ENCODE data around the gene TBX4. TPM values are rescaled to one million over a fixed set of nuclear protein-coding genes. Genes with fewer than 3 reads are reported as not detected.
A peak's percentile ranks its signal among the peaks of the same experiment; 100 is the strongest.

The TBX4 gene
- total RNA-seq, 4 donors from 2014 or later, result not detected

GRCh38 chr17:61410141-61411010, 41.8 kb upstream of the TBX4 start:
- DNase-seq (ENCODE audit: low spot score), result no peak
- TF ChIP-seq CTCF (IDR thresholded peaks at IDR 0.05), result no peak
- peak; percentile 39 for ATAC-seq (ENCODE audit: low FRiP score)

- TF ChIP-seq CTCF (IDR thresholded peaks at IDR 0.05), result no peak
- ATAC-seq (ENCODE audit: low FRiP score), result no peak
- no peak for DNase-seq (ENCODE audit: low spot score)
Measured at GRCh38 chr17:61411011-61411260, 41.3 kb upstream of the TBX4 start.

- no peak for TF ChIP-seq CTCF (IDR thresholded peaks at IDR 0.05)
- ATAC-seq (ENCODE audit: low FRiP score) (peak; percentile 13), DNase-seq (ENCODE audit: low spot score) (no peak)
Measured at GRCh38 chr17:61411261-61412142, 40.7 kb upstream of the TBX4 start.

DNA sequence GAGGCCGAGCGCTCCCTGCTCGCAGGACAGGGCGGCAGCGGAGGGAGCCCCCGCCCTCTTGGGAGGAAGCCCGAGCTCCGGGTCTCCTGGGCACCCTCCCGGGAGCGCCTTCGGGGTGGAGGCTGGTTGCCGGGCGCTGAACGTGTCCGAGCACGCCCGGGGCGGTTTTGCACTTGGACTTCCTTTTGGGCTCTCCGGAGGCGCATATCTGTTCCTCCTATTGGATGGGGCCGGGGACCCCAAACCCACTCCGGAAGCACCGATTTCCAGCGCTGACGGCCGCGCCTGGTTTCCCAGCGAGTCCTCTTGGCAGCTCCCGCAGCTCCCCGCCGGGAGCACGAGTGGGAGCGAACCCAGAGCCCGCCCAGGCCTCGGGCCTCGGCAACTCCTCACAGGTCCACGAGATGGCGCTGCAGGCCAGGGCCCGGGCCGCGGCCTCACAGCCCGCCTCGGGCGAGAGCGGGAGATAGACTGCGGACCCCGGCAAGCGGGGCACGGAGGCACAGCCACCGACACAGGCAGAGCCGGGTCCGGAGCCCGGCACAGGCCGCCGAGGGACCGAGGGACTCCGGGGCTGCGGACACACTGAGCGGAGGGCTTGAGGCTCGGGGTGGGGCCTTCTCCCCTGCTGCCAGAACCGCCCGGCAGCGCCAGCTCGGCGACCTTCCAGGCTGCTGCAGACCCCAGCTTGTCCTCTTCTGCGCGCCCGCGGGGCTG, 39.9 kb upstream of the TBX4 start:
- DNase-seq (ENCODE audit: low spot score), result peak; percentile 72

GRCh38 chr17:61412860-61413660, 39.2 kb upstream of the TBX4 start:
- DNase-seq (ENCODE audit: low spot score) (no peak), ATAC-seq (ENCODE audit: low FRiP score) (no peak)
- no peak for TF ChIP-seq CTCF (IDR thresholded peaks at IDR 0.05)

More for the DNA sequence above, 39.9 kb upstream of the TBX4 start:
- TF ChIP-seq CTCF (IDR thresholded peaks at IDR 0.05), result peak in 2 of 3 donors; percentile 88 to 92
- peak; percentile 76 for ATAC-seq (ENCODE audit: low FRiP score)

DNA sequence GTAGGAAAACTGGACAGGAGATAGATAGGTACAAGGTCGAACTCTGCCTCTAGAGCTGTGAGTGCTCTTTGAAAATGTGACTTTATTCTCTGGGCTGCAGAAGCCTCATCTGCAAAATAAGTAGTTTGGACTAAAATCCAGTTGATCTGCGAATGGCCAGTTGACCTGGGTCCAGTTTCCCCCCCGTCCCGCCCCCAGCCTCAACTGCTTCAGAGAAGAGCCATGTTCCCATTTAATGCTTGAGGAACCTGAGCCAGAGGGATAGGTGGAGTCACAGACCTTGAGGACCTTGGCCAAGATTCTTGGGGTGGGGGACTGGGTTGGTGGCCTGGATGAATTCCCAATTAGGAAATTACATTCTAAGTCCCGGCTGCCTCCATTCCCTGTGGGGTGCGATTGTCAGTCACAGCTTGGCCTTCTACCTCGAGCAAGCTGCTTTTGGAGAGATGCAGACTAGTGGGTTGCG, 38.5 kb upstream of the TBX4 start:
- ATAC-seq (ENCODE audit: low FRiP score), result no peak

More for the DNA sequence above, 38.5 kb upstream of the TBX4 start:
- TF ChIP-seq CTCF (IDR thresholded peaks at IDR 0.05), result no peak
- no peak for DNase-seq (ENCODE audit: low spot score)
